Stimulated activated CD8-positive, alpha-beta memory T cell treated with anti-CD3 and anti-CD28 coated beads, Interleukin-4, amount 100 ng/mL, for 1 hour (primary cell): ENCODE results near the gene SBF2.

ENCODE experiments used
- DNase-seq, 2 donors: peaks; one replicate each; pipeline ENCODE4 v3.0.0-alpha.2; 2020; ENCODE audit warnings: low read depth in 2 of 2, low spot score in 1 of 2

Gene SBF2

GRCh38 chr11:9858218-9858617, 435.8 kb downstream of the SBF2 start:
- no peak for DNase-seq

GRCh38 chr11:9855579-9856287, 438.3 kb downstream of the SBF2 start:
- DNase-seq: no peak

- no peak for DNase-seq
These were observed 440.0 kb downstream of the SBF2 start for GRCh38 chr11:9853929-9854552.

GRCh38 chr11:9852465-9852864, 441.6 kb downstream of the SBF2 start:
- no peak for DNase-seq

- DNase-seq: no peak
These were observed 442.7 kb downstream of the SBF2 start for GRCh38 chr11:9851366-9851765.

- DNase-seq: no peak
These were observed 443.7 kb downstream of the SBF2 start for GRCh38 chr11:9850224-9850895.

GRCh38 chr11:9849389-9849788, 444.6 kb downstream of the SBF2 start:
- no peak for DNase-seq

GRCh38 chr11:9847636-9848035, 446.4 kb downstream of the SBF2 start:
- DNase-seq: no peak

GRCh38 chr11:9842923-9843322, 451.1 kb downstream of the SBF2 start:
- DNase-seq: no peak

GRCh38 chr11:9840460-9841004, 453.5 kb downstream of the SBF2 start:
- no peak for DNase-seq

GRCh38 chr11:9839550-9839949, 454.5 kb downstream of the SBF2 start:
- no peak for DNase-seq

GRCh38 chr11:9838961-9839360, 455.1 kb downstream of the SBF2 start:
- no peak for DNase-seq

- DNase-seq: no peak
These were observed 455.8 kb downstream of the SBF2 start for GRCh38 chr11:9838229-9838628.

GRCh38 chr11:9834291-9834690, 459.7 kb downstream of the SBF2 start:
- no peak for DNase-seq

- no peak for DNase-seq
These were observed 462.9 kb downstream of the SBF2 start for GRCh38 chr11:9831122-9831521.

- no peak for DNase-seq
These were observed 466.3 kb downstream of the SBF2 start for GRCh38 chr11:9827708-9828107.

- DNase-seq: no peak
These were observed 467.6 kb downstream of the SBF2 start for GRCh38 chr11:9826390-9826789.

GRCh38 chr11:9825895-9826294, 468.1 kb downstream of the SBF2 start:
- no peak for DNase-seq

GRCh38 chr11:9825315-9825714, 468.7 kb downstream of the SBF2 start:
- no peak for DNase-seq

- DNase-seq: no peak
These were observed 470.1 kb downstream of the SBF2 start for GRCh38 chr11:9823887-9824385.

- DNase-seq: no peak
These were observed 470.6 kb downstream of the SBF2 start for GRCh38 chr11:9823439-9823838.
